SU-DHL-6 (cell line): ENCODE results near the gene IP6K1.

Source experiments
- H2AFZ ChIP-seq: fragments of 200-600 bp; sonication (generic); 2 replicates; pipeline ENCODE4 v1.6.1; 2014; ENCODE audit warnings: low read depth, mild to moderate bottlenecking, moderate library complexity, mixed read lengths, antibody characterized with exemption, low read length; ENCODE audit not compliant: severe bottlenecking
- H3F3A ChIP-seq: fragments of 200-600 bp; shearing (Covaris generic); 2 replicates; pipeline ENCODE4 v1.6.0; 2016; ENCODE audit warnings: antibody characterized with exemption, mild to moderate bottlenecking; ENCODE audit not compliant: insufficient read depth
- H3K27ac ChIP-seq: fragments of 200-600 bp; sonication (generic); 2 replicates; pipeline ENCODE4 v1.5.1; 2016; ENCODE audit warnings: low read depth, mild to moderate bottlenecking, low read length, moderate library complexity, mixed read lengths
- H3K27me3 ChIP-seq: fragments of 200-600 bp; sonication (generic), shearing (Covaris generic); 2 replicates; pipeline ENCODE4 v1.6.0; 2014; ENCODE audit warnings: mild to moderate bottlenecking, low read length
- H3K36me3 ChIP-seq: fragments of 200-600 bp; sonication (generic); 2 replicates; pipeline ENCODE4 v1.6.1; 2014; ENCODE audit warnings: mild to moderate bottlenecking, low read length, mixed read lengths
- H3K4me2 ChIP-seq: fragments of 300-600, 200-600 bp; shearing (Covaris generic), sonication (generic); 2 replicates; pipeline ENCODE4 v1.6.0; 2014; ENCODE audit warnings: low read length, low read depth, mild to moderate bottlenecking; ENCODE audit not compliant: poor library complexity, severe bottlenecking
- H3K4me3 ChIP-seq: fragments of 200-600 bp; sonication (generic); 2 replicates; pipeline ENCODE4 v1.5.1; 2014; ENCODE audit warnings: antibody characterized with exemption, low read length, mild to moderate bottlenecking, mixed read lengths; ENCODE audit not compliant: insufficient read depth, poor library complexity, severe bottlenecking
- H3K79me2 ChIP-seq: fragments of 200-600 bp; sonication (generic); 2 replicates; pipeline ENCODE4 v1.6.1; 2014; ENCODE audit warnings: mild to moderate bottlenecking, low read length, moderate library complexity; ENCODE audit not compliant: insufficient read depth
- H3K9ac ChIP-seq: fragments of 200-600 bp; sonication (generic); 2 replicates; pipeline ENCODE4 v1.7.0; 2014; ENCODE audit warnings: mild to moderate bottlenecking, low read length
- H3K9me2 ChIP-seq: fragments of 200-600 bp; sonication (generic); replicated peaks from 2 replicates; pipeline ENCODE4 v1.6.1; 2014; ENCODE audit warnings: low read length; ENCODE audit not compliant: insufficient read depth
- H3K9me3 ChIP-seq: fragments of 200-600 bp; sonication (generic); 2 replicates; pipeline ENCODE4 v1.6.1; 2014; ENCODE audit warnings: low read length, mixed read lengths; ENCODE audit not compliant: insufficient read depth
- H4K20me1 ChIP-seq: fragments of 200-600 bp; sonication (generic); 2 replicates; pipeline ENCODE4 v1.6.1; 2014; ENCODE audit warnings: low read depth, mild to moderate bottlenecking, antibody characterized with exemption, low read length, moderate library complexity, mixed read lengths
- EZH2phosphoT487 ChIP-seq: fragments of 200-600 bp; sonication (generic), shearing (Covaris generic); conservative IDR thresholded peaks from 2 replicates; pipeline ENCODE4 v1.6.1; 2018; ENCODE audit warnings: mild to moderate bottlenecking, antibody characterized with exemption, low read length, moderate library complexity, mixed read lengths
- TF ChIP-seq, protein P1 (sequence below): fragments of 200-600 bp; sonication (generic); IDR thresholded peaks from one replicate; pipeline ENCODE4 v1.5.1; 2017; ENCODE audit warnings: antibody characterized with exemption, mild to moderate bottlenecking, low read length, moderate library complexity; ENCODE audit not compliant: insufficient read depth, poor library complexity, severe bottlenecking

The IP6K1 gene

DNA sequence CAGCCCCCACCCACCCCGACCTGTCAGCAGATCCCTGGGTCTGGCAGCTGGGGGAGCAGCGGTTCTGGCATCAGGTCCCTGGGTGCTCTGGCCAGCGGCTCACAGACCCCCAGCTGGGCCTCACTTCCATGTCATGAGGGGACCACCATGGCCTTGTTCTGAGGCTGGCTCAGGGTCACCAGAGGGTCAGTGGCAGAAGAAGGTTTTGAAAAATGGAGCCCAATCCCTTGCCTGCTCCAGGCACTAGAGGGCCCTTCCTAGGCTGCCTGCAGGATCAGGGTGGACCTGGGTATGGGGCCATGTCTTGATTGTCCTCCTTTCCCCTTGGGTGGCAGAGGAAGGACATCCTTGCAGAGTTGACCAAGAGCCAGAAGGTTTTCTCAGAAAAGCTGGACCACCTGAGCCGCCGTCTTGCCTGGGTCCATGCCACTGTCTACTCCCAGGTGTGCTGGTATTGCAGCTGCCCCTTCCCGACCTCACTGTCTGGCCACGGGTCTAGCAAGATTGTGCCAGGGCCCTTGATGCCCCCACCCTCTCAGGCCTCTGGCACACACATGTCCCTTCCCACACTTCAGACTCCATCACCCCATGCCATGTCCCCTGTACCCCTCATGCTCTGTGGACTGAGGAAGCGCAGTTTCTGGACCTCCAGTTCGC, 79.8 kb downstream of the IP6K1 start:
- H3K9me3 ChIP-seq, result no peaks in the 10 kb centered on the region
- no peaks in the 10 kb centered on the region for H3K27me3 ChIP-seq
- no peak overlapping the region for H3K4me2 ChIP-seq
- no peaks in the 10 kb centered on the region for H3F3A ChIP-seq
- no peak overlapping the region for H3K4me3 ChIP-seq
- H3K36me3 ChIP-seq, result no peaks in the 10 kb centered on the region
- no peak overlapping the region for H2AFZ ChIP-seq
- no peaks in the 10 kb centered on the region for H4K20me1 ChIP-seq
- no peaks in the 10 kb centered on the region for H3K79me2 ChIP-seq
- no peaks in the 10 kb centered on the region for H3K9me2 ChIP-seq
- H3K9ac ChIP-seq, result no peak overlapping the region
- no peak for TF ChIP-seq EZH2phosphoT487
- TF ChIP-seq, protein P1, sequence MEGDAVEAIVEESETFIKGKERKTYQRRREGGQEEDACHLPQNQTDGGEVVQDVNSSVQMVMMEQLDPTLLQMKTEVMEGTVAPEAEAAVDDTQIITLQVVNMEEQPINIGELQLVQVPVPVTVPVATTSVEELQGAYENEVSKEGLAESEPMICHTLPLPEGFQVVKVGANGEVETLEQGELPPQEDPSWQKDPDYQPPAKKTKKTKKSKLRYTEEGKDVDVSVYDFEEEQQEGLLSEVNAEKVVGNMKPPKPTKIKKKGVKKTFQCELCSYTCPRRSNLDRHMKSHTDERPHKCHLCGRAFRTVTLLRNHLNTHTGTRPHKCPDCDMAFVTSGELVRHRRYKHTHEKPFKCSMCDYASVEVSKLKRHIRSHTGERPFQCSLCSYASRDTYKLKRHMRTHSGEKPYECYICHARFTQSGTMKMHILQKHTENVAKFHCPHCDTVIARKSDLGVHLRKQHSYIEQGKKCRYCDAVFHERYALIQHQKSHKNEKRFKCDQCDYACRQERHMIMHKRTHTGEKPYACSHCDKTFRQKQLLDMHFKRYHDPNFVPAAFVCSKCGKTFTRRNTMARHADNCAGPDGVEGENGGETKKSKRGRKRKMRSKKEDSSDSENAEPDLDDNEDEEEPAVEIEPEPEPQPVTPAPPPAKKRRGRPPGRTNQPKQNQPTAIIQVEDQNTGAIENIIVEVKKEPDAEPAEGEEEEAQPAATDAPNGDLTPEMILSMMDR, result no peak
- H3K27ac ChIP-seq, result no peak overlapping the region

DNA sequence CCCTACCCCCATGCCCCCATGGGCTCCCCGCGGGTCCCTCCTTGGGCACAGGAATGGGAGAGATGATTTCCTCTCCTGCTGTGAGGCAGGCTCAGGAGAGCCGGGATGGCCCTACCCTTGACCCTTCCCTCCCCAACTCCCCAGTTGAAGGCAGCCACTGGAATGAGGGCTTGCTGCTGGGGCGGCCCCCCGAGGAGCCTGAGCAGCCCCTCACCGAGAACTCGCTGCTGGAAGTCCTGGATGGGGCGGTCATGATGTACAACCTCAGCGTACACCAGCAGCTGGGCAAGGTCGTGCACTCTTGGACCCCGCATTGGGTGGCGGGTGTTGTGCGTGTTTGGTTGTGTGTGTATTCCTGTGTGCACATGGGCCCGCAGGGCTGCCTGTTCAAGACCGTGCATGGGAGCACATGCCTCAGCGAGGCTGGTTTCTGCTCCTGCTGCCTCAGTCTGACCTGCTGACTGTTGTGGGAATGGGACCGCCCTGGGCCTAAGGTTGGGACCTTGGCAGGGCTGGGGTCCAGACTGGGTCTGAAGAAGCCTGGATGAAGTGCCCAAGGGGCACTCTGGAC, 80.9 kb downstream of the IP6K1 start:
- no peaks in the 10 kb centered on the region for H3K79me2 ChIP-seq
- H3K9me3 ChIP-seq, result no peaks in the 10 kb centered on the region
- H3K36me3 ChIP-seq, result no peaks in the 10 kb centered on the region
- H3K27ac ChIP-seq, result no peak overlapping the region
- H2AFZ ChIP-seq, result no peak overlapping the region
- H3K27me3 ChIP-seq, result no peaks in the 10 kb centered on the region
- no peak overlapping the region for H3K9ac ChIP-seq
- TF ChIP-seq, protein P1, result no peak
- no peak for TF ChIP-seq EZH2phosphoT487
- H4K20me1 ChIP-seq, result no peaks in the 10 kb centered on the region
- H3K9me2 ChIP-seq, result no peaks in the 10 kb centered on the region
- no peak overlapping the region for H3K4me2 ChIP-seq
- H3F3A ChIP-seq, result no peaks in the 10 kb centered on the region
- no peak overlapping the region for H3K4me3 ChIP-seq

DNA sequence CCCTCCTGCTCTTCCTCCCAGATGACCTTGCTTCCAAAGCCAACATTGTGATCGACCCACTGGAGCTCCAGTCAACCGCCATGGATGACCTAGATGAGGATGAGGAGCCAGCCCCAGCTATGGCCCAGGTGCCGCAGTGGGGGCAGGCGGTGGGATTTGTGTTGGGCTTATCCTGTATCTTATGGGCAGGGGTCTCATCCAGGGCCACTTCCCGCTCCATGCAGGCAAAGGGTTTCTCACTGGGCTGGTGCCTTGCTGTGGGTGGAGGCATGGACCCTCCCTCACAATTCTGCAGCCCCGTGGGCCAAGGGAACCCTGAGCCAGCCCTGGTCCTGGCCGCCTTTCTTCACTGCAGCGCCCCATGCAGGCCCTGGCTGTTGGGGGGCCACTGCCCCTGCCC, 81.7 kb downstream of the IP6K1 start:
- H4K20me1 ChIP-seq, result no peaks in the 10 kb centered on the region
- H3K36me3 ChIP-seq, result no peaks in the 10 kb centered on the region
- no peak overlapping the region for H3K27ac ChIP-seq
- no peaks in the 10 kb centered on the region for H3K9me3 ChIP-seq
- no peaks in the 10 kb centered on the region for H3K9me2 ChIP-seq
- TF ChIP-seq EZH2phosphoT487, result no peak
- TF ChIP-seq, protein P1, result no peak
- no peak overlapping the region for H2AFZ ChIP-seq
- no peaks in the 10 kb centered on the region for H3F3A ChIP-seq
- H3K4me2 ChIP-seq, result no peak overlapping the region
- no peaks in the 10 kb centered on the region for H3K79me2 ChIP-seq
- no peak overlapping the region for H3K4me3 ChIP-seq
- no peaks in the 10 kb centered on the region for H3K27me3 ChIP-seq
- no peak overlapping the region for H3K9ac ChIP-seq
